ENCODE data around the gene ADAMTSL3. TPM values are rescaled to one million over a fixed set of nuclear protein-coding genes. Genes with fewer than 3 reads are reported as not detected.

ADAMTSL3 gene
- total RNA-seq, 1 donor from 2014 or later: 2.4 TPM

DNA sequence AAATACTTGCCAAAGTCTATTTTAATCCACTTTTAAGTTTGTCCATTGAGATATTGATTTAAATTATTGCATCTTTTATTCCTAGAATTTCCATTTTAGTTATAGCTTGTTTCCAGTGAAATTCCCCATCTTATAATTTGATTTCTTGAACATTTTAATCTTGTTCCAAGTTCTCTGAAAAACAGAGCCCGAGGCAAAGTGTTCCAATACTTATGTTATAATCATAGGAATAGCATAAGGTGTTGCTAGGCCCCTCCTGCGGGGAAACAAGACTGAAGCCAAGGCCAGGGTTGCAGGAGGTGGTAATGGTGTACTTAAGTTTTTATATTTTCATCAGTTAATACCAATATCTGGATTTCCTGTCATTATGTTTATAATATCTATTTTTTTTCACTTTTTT is 226.6 kb downstream of the ADAMTSL3 start:
- Histone ChIP-seq H3K27me3 (ENCODE audit: insufficient read depth, low read length) (no peaks in the 10 kb centered on the region), H3K9me3 (ENCODE audit: insufficient read depth, low read depth, low read length) (no peaks in the 10 kb centered on the region), H3K4me1 (ENCODE audit: insufficient read depth, low read length) (no peaks in the 10 kb centered on the region)

DNA sequence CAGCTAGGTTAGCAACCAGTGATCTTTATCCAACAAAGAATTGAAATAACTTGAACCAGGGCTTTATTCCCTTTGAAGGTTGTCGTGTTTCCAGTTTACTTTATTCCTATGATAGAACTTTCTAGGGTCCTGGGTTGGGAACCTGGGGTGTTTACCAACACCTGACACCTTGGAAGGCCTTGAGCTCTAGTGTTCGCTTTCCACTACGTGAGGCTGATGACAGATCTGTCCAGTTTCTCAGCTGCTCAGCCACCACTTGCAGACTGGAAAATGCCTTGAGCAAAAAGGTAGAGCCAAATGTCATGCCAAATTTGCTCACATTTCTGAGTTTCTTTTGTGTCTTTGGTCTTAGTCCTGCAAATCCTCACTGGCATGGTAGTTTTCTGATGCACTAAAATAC is 227.2 kb downstream of the ADAMTSL3 start:
- Histone ChIP-seq H2AFZ (ENCODE audit: low read depth, low read length) (no peak overlapping the region), H3K9ac (ENCODE audit: low read length) (no peak overlapping the region), H4K20me1 (ENCODE audit: insufficient read depth, low read length) (no peaks in the 10 kb centered on the region), H3K9me3 (ENCODE audit: insufficient read depth, low read depth, low read length) (no peaks in the 10 kb centered on the region), H3K4me1 (ENCODE audit: insufficient read depth, low read length) (no peaks in the 10 kb centered on the region), H3K27me3 (ENCODE audit: insufficient read depth, low read length) (no peaks in the 10 kb centered on the region), H3K4me3 (ENCODE audit: insufficient read depth, low read depth, low read length) (no peak overlapping the region), H3K79me2 (ENCODE audit: insufficient read depth, low read length) (no peaks in the 10 kb centered on the region), H3K36me3 (ENCODE audit: insufficient read depth, low read length) (no peaks in the 10 kb centered on the region), H3K4me2 (ENCODE audit: low read length) (no peak overlapping the region), H3K27ac (ENCODE audit: low read depth, low read length) (no peak overlapping the region)
- Mint-ChIP-seq H3K36me3 (ENCODE audit: low read depth, unreplicated experiment) (no peaks in the 10 kb centered on the region), H3K27me3 (ENCODE audit: low read depth, unreplicated experiment) (no peaks in the 10 kb centered on the region), H3K27ac (ENCODE audit: unreplicated experiment) (no peak overlapping the region), H3K4me3 (ENCODE audit: unreplicated experiment) (no peak overlapping the region), H3K9me3 (ENCODE audit: unreplicated experiment) (peaks cover 1% of the 10 kb centered on the region), H3K4me1 (ENCODE audit: low read depth, unreplicated experiment) (no peaks in the 10 kb centered on the region)
- no peak for FAIRE-seq
- TF ChIP-seq EZH2 (IDR thresholded peaks at IDR 0.05; ENCODE audit: insufficient read depth, low read length): no peak
- TF ChIP-seq, protein P1, sequence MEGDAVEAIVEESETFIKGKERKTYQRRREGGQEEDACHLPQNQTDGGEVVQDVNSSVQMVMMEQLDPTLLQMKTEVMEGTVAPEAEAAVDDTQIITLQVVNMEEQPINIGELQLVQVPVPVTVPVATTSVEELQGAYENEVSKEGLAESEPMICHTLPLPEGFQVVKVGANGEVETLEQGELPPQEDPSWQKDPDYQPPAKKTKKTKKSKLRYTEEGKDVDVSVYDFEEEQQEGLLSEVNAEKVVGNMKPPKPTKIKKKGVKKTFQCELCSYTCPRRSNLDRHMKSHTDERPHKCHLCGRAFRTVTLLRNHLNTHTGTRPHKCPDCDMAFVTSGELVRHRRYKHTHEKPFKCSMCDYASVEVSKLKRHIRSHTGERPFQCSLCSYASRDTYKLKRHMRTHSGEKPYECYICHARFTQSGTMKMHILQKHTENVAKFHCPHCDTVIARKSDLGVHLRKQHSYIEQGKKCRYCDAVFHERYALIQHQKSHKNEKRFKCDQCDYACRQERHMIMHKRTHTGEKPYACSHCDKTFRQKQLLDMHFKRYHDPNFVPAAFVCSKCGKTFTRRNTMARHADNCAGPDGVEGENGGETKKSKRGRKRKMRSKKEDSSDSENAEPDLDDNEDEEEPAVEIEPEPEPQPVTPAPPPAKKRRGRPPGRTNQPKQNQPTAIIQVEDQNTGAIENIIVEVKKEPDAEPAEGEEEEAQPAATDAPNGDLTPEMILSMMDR (IDR thresholded peaks at IDR 0.05; ENCODE audit: insufficient read depth, low read depth, low read length): no peak
- DNase-seq (ENCODE audit: low read depth): no peak

More for the DNA sequence above, 226.6 kb downstream of the ADAMTSL3 start:
- no peak overlapping the region for H2AFZ ChIP-seq (ENCODE audit: low read depth, low read length)
- Mint-ChIP-seq H3K27me3 (ENCODE audit: low read depth, unreplicated experiment) (no peaks in the 10 kb centered on the region), H3K4me3 (ENCODE audit: unreplicated experiment) (no peak overlapping the region), H3K9me3 (ENCODE audit: unreplicated experiment) (peaks cover 1% of the 10 kb centered on the region), H3K27ac (ENCODE audit: unreplicated experiment) (no peak overlapping the region), H3K36me3 (ENCODE audit: low read depth, unreplicated experiment) (no peaks in the 10 kb centered on the region), H3K4me1 (ENCODE audit: low read depth, unreplicated experiment) (no peaks in the 10 kb centered on the region)
- H4K20me1 ChIP-seq (ENCODE audit: insufficient read depth, low read length): no peaks in the 10 kb centered on the region
- H3K9ac ChIP-seq (ENCODE audit: low read length): no peak overlapping the region
- FAIRE-seq (no peak), DNase-seq (ENCODE audit: low read depth) (no peak)
- H3K36me3 ChIP-seq (ENCODE audit: insufficient read depth, low read length): no peaks in the 10 kb centered on the region
- TF ChIP-seq, protein P1 (IDR thresholded peaks at IDR 0.05; ENCODE audit: insufficient read depth, low read depth, low read length): no peak
- TF ChIP-seq EZH2 (IDR thresholded peaks at IDR 0.05; ENCODE audit: insufficient read depth, low read length): no peak
- no peak overlapping the region for H3K4me2 ChIP-seq (ENCODE audit: low read length)
- no peak overlapping the region for H3K4me3 ChIP-seq (ENCODE audit: insufficient read depth, low read depth, low read length)
- H3K27ac ChIP-seq (ENCODE audit: low read depth, low read length): no peak overlapping the region
- no peaks in the 10 kb centered on the region for H3K79me2 ChIP-seq (ENCODE audit: insufficient read depth, low read length)

DNA sequence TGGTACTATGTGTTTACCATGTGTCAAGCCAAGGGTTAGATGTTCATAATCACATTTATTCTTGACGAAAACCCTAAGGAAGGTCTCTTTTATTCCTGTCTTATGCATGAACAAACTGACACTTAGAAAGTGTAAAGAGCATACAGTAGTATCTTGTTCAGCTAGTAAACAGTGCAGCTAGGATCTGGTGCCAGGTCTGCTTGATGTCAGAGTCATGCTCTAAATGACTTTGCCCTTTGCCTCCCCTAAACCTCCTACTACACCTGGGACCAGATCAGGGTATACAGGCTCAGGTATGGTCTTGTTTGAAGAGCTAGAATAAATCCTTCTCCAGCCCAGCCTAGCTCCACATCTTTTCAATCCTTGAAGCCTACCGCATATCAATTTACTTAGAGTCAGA is 232.4 kb downstream of the ADAMTSL3 start:
- no peak overlapping the region for H3K9ac ChIP-seq (ENCODE audit: low read length)
- no peak for TF ChIP-seq EZH2 (IDR thresholded peaks at IDR 0.05; ENCODE audit: insufficient read depth, low read length)
- TF ChIP-seq, protein P1 (IDR thresholded peaks at IDR 0.05; ENCODE audit: insufficient read depth, low read depth, low read length): no peak
- Mint-ChIP-seq H3K36me3 (ENCODE audit: low read depth, unreplicated experiment) (no peaks in the 10 kb centered on the region), H3K4me3 (ENCODE audit: unreplicated experiment) (no peak overlapping the region), H3K9me3 (ENCODE audit: unreplicated experiment) (peaks cover 1% of the 10 kb centered on the region), H3K27me3 (ENCODE audit: low read depth, unreplicated experiment) (peaks cover 2% of the 10 kb centered on the region), H3K4me1 (ENCODE audit: low read depth, unreplicated experiment) (no peaks in the 10 kb centered on the region), H3K27ac (ENCODE audit: unreplicated experiment) (no peak overlapping the region)
- no peaks in the 10 kb centered on the region for H3K79me2 ChIP-seq (ENCODE audit: insufficient read depth, low read length)
- FAIRE-seq: no peak
- no peaks in the 10 kb centered on the region for H3K9me3 ChIP-seq (ENCODE audit: insufficient read depth, low read depth, low read length)
- no peaks in the 10 kb centered on the region for H3K27me3 ChIP-seq (ENCODE audit: insufficient read depth, low read length)
- H3K36me3 ChIP-seq (ENCODE audit: insufficient read depth, low read length): no peaks in the 10 kb centered on the region
- H4K20me1 ChIP-seq (ENCODE audit: insufficient read depth, low read length): no peaks in the 10 kb centered on the region
- no peak for DNase-seq (ENCODE audit: low read depth)
- H2AFZ ChIP-seq (ENCODE audit: low read depth, low read length): no peak overlapping the region
- H3K4me2 ChIP-seq (ENCODE audit: low read length): no peak overlapping the region
- H3K4me1 ChIP-seq (ENCODE audit: insufficient read depth, low read length): no peaks in the 10 kb centered on the region
- no peak overlapping the region for H3K27ac ChIP-seq (ENCODE audit: low read depth, low read length)
- no peak overlapping the region for H3K4me3 ChIP-seq (ENCODE audit: insufficient read depth, low read depth, low read length)

Data from astrocyte (in vitro differentiated cells and primary cell).